IMR-90 (cell line): ENCODE data around the gene TBC1D1. TPM values are rescaled to one million over a fixed set of nuclear protein-coding genes. Genes with fewer than 3 reads are reported as not detected.
A peak's percentile ranks its signal among the peaks of the same experiment; 100 is the strongest.

ENCODE experiments used
- ATAC-seq: fragments of 200-7000 bp; cut with Tn5 transposase; 2 replicates; pipeline ENCODE4 v1.9.1; 2020; ENCODE audit warnings: low read depth, mild to moderate bottlenecking, moderate library complexity
- BruUV-seq: library from RNA; stranded (reverse); fragments of 400-500 nt; replicated peaks from 2 replicates; lab custom pipeline; 2021; lab: Mats Ljungman, UMichigan
- CTCF ChIA-PET: fragments of 300-600 bp; formaldehyde crosslinking; extraction: SDS; loops from one replicate; lab custom pipeline; 2021; ENCODE audit warnings: antibody characterized with exemption; lab: Yijun Ruan, JAX
- POLR2A ChIA-PET: fragments of 300-600 bp; sonication (Branson Sonifier 250); formaldehyde crosslinking; loops from one replicate; lab custom pipeline; 2022; ENCODE audit warnings: antibody characterized with exemption; ENCODE audit not compliant: unreplicated experiment; lab: Charles Lee
- DNase-seq: peaks from one replicate; pipeline ENCODE4 v3.0.0; 2013
- H2AFZ ChIP-seq: replicated peaks from 2 replicates; pipeline ENCODE3; 2013; ENCODE audit warnings: low read length, mild to moderate bottlenecking; ENCODE audit not compliant: poor library complexity
- H2AK5ac ChIP-seq: 2 replicates; pipeline ENCODE4 v1.6.1; 2013; ENCODE audit warnings: low read depth, low read length, inconsistent platforms
- H2AK9ac ChIP-seq: replicated peaks from 2 replicates; pipeline ENCODE3; 2013; ENCODE audit warnings: mild to moderate bottlenecking, low read depth, low read length, moderate library complexity; ENCODE audit not compliant: poor library complexity
- H2BK120ac ChIP-seq: 2 replicates; pipeline ENCODE4 v1.6.1; 2013; ENCODE audit warnings: low read depth, low read length, inconsistent platforms
- H2BK15ac ChIP-seq: 3 replicates; pipeline ENCODE4 v1.6.1; 2013; ENCODE audit warnings: low read depth, low read length, inconsistent platforms
- H2BK20ac ChIP-seq: 2 replicates; pipeline ENCODE4 v1.6.1; 2013; ENCODE audit warnings: low read depth, mild to moderate bottlenecking, inconsistent platforms, low read length, moderate library complexity
- H2BK5ac ChIP-seq: 2 replicates; pipeline ENCODE4 v1.6.1; 2013; ENCODE audit warnings: mild to moderate bottlenecking, low read depth, low read length, inconsistent platforms; ENCODE audit not compliant: poor library complexity, severe bottlenecking
- H3K14ac ChIP-seq: replicated peaks from 2 replicates; pipeline ENCODE4 v1.6.1; 2013; ENCODE audit warnings: low read depth, low read length, inconsistent platforms
- H3K18ac ChIP-seq: 2 replicates; pipeline ENCODE4 v1.6.1; 2013; ENCODE audit warnings: low read depth, low read length, control low read depth
- H3K23ac ChIP-seq: 2 replicates; pipeline ENCODE4 v1.6.1; 2013; ENCODE audit warnings: low read depth, low read length, inconsistent platforms
- H3K27ac ChIP-seq: 2 replicates; pipeline ENCODE4 v1.5.1; 2013; ENCODE audit warnings: mild to moderate bottlenecking, control low read depth, low read length; ENCODE audit not compliant: insufficient read depth
- H3K27me3 ChIP-seq: 2 replicates; pipeline ENCODE4 v1.6.1; 2013; ENCODE audit warnings: low read length; ENCODE audit not compliant: control insufficient read depth, insufficient read depth
- H3K36me3 ChIP-seq: 2 replicates; pipeline ENCODE4 v1.6.1; 2013; ENCODE audit warnings: low read length, mixed read lengths; ENCODE audit not compliant: control insufficient read depth, insufficient read depth
- H3K4ac ChIP-seq: 2 replicates; pipeline ENCODE4 v1.6.1; 2013; ENCODE audit warnings: low read depth, low read length, inconsistent platforms
- H3K4me1 ChIP-seq: 2 replicates; pipeline ENCODE4 v1.6.1; 2013; ENCODE audit warnings: low read length, mixed read lengths; ENCODE audit not compliant: control insufficient read depth, insufficient read depth
- H3K4me2 ChIP-seq: 2 replicates; pipeline ENCODE4 v1.6.1; 2013; ENCODE audit warnings: low read depth, mild to moderate bottlenecking, control low read depth, low read length, moderate library complexity
- H3K4me3 ChIP-seq: 2 replicates; pipeline ENCODE4 v1.5.1; 2013; ENCODE audit warnings: low read depth, mild to moderate bottlenecking, control low read depth, low read length, moderate library complexity; ENCODE audit not compliant: insufficient read depth
- H3K56ac ChIP-seq: 2 replicates; pipeline ENCODE4 v1.6.1; 2013; ENCODE audit warnings: low read length, inconsistent platforms; ENCODE audit not compliant: insufficient read depth; ENCODE audit errors: extremely low read depth
- H3K79me1 ChIP-seq, 2 experiments: 2 replicates each; pipeline ENCODE4 v1.6.1; 2013; ENCODE audit warnings: low read length in 2 of 2, inconsistent platforms in 1 of 2, low read depth in 1 of 2
- H3K9ac ChIP-seq: 2 replicates; pipeline ENCODE4 v1.6.1; 2013; ENCODE audit warnings: low read depth, low read length, control low read depth
- H3K9me1 ChIP-seq: 2 replicates; pipeline ENCODE4 v1.6.1; 2013; ENCODE audit warnings: low read length, inconsistent platforms; ENCODE audit not compliant: insufficient read depth
- H3K9me3 ChIP-seq: 2 replicates; pipeline ENCODE4 v1.6.1; 2013; ENCODE audit warnings: low read length; ENCODE audit not compliant: control insufficient read depth, insufficient read depth
- H4K20me1 ChIP-seq: 2 replicates; pipeline ENCODE4 v1.6.1; 2013; ENCODE audit warnings: low read length, inconsistent platforms; ENCODE audit not compliant: insufficient read depth
- H4K5ac ChIP-seq: 2 replicates; pipeline ENCODE4 v1.6.1; 2013; ENCODE audit warnings: mild to moderate bottlenecking, low read depth, low read length, control low read depth
- H4K8ac ChIP-seq, 2 experiments: 2 replicates each; pipeline ENCODE4 v1.6.1; 2013; ENCODE audit warnings: low read depth in 2 of 2, low read length in 2 of 2, control low read depth in 1 of 2, inconsistent platforms in 1 of 2
- H4K91ac ChIP-seq: 2 replicates; pipeline ENCODE4 v1.6.1; 2013; ENCODE audit warnings: low read depth, low read length, inconsistent platforms; ENCODE audit not compliant: insufficient read depth
- BHLHE40 ChIP-seq: fragments of 150-350 bp; IDR thresholded peaks from 2 replicates; pipeline ENCODE4 v1.6.1; 2016; ENCODE audit warnings: mild to moderate bottlenecking, low read depth, low read length
- CEBPB ChIP-seq: IDR thresholded peaks from 2 replicates; pipeline ENCODE4 v1.6.1; 2012; ENCODE audit warnings: low read depth, low read length, improper control_type of control experiment
- CHD1 ChIP-seq: IDR thresholded peaks from 2 replicates; pipeline ENCODE4 v1.6.1; 2012; ENCODE audit warnings: low read depth, low read length, improper control_type of control experiment
- CTCF ChIP-seq: conservative IDR thresholded peaks from 2 replicates; pipeline ENCODE4 v1.5.1; 2012; ENCODE audit warnings: mild to moderate bottlenecking, low read depth, low read length, improper control_type of control experiment
- ELK1 ChIP-seq: fragments of 150-350 bp; IDR thresholded peaks from 2 replicates; pipeline ENCODE4 v1.6.1; 2016; ENCODE audit warnings: low read depth, mild to moderate bottlenecking, low read length, moderate library complexity, borderline replicate concordance
- FOS ChIP-seq: fragments of 150-350 bp; IDR thresholded peaks from 2 replicates; pipeline ENCODE4 v1.6.1; 2016; ENCODE audit warnings: low read depth, low read length
- MAFK ChIP-seq: IDR thresholded peaks from 2 replicates; pipeline ENCODE4 v1.6.1; 2012; ENCODE audit warnings: low read depth, low read length, improper control_type of control experiment
- MAZ ChIP-seq: IDR thresholded peaks from 2 replicates; pipeline ENCODE4 v1.6.1; 2012; ENCODE audit warnings: low read depth, mild to moderate bottlenecking, low read length, improper control_type of control experiment, moderate library complexity, borderline replicate concordance
- MXI1 ChIP-seq: IDR thresholded peaks from 2 replicates; pipeline ENCODE4 v1.6.1; 2012; ENCODE audit warnings: low read depth, mild to moderate bottlenecking, low read length, moderate library complexity, borderline replicate concordance
- NFE2L2 ChIP-seq: fragments of 150-350 bp; IDR thresholded peaks from 2 replicates; pipeline ENCODE4 v1.6.1; 2016; ENCODE audit warnings: low read depth, mild to moderate bottlenecking, low read length
- POLR2A ChIP-seq: IDR thresholded peaks from 2 replicates; pipeline ENCODE4 v1.6.1; 2012; ENCODE audit warnings: mild to moderate bottlenecking, low read depth, low read length
- RAD21 ChIP-seq: IDR thresholded peaks from 2 replicates; pipeline ENCODE4 v1.6.1; 2012; ENCODE audit warnings: low read length, improper control_type of control experiment
- RCOR1 ChIP-seq: IDR thresholded peaks from 2 replicates; pipeline ENCODE4 v1.6.1; 2012; ENCODE audit warnings: mild to moderate bottlenecking, low read length, improper control_type of control experiment; ENCODE audit not compliant: insufficient replicate concordance
- RFX5 ChIP-seq: IDR thresholded peaks from 2 replicates; pipeline ENCODE4 v1.8.0; 2012; ENCODE audit warnings: low read depth, mild to moderate bottlenecking, low read length, moderate library complexity
- SMC3 ChIP-seq: fragments of 150-350 bp; IDR thresholded peaks from 2 replicates; pipeline ENCODE4 v1.6.1; 2016; ENCODE audit warnings: low read depth, mild to moderate bottlenecking, antibody characterized with exemption, low read length, moderate library complexity
- WGBS, 2 experiments: methylation state at CpG; one replicate each; pipeline versions ENCODE4 v1.1.5 to v1.1.7; 2013; ENCODE audit warnings: missing lambda C conversion rate in 2 of 2; ENCODE audit not compliant: insufficient read length in 1 of 2; ENCODE audit errors: extremely low coverage in 2 of 2; 5-methylcytosine and 5-hydroxymethylcytosine counted together
- dilution Hi-C: fragments of 300-500 bp; cut with HindIII; formaldehyde crosslinking; loops from one replicate; pipeline ENCODE4 v1.14.3; 2018; ENCODE audit warnings: low sequenced_read_pairs; ENCODE audit not compliant: unreplicated experiment
- in situ Hi-C: fragments of 300-500 bp; cut with MboI; formaldehyde crosslinking; loops from 3 replicates; pipeline ENCODE4 v1.14.3; 2019; ENCODE audit warnings: low sequenced_read_pairs, inconsistent platforms, mixed read lengths
- intact Hi-C: fragments of 100-400 bp; cut with micrococcal nuclease; formaldehyde crosslinking; loops from 2 replicates; pipeline ENCODE4 v1.10.0; 2022
- polyA plus RNA-seq, 3 experiments: library from polyadenylated mRNA; depleted of rRNA; stranded (reverse); fragments of >200 nt; gene quantifications; 2 replicates each; pipeline ENCODE4 v1.2.3, GENCODE V29; 2012; ENCODE audit warnings: low replicate concordance in 1 of 3
- total RNA-seq: library from RNA; depleted of rRNA; stranded (reverse); fragments of >200 nt; gene quantifications from 2 replicates; pipeline ENCODE4 v1.2.3, GENCODE V29; 2012
- TF ChIP-seq, protein P1 (sequence below): fragments of 150-350 bp; IDR thresholded peaks from 2 replicates; pipeline ENCODE4 v1.6.1; 2017; ENCODE audit warnings: mild to moderate bottlenecking, antibody characterized with exemption, low read length, low read depth

The TBC1D1 gene
- total and polyA plus RNA-seq, 2 of the 4 experiments (the other 2 are of a cell fraction), result 42.4 to 104 TPM

- Histone ChIP-seq H2AFZ (no peak overlapping the region), H3K79me1 (no peaks in the 10 kb centered on the region; a peak in 1 of 4 replicates), H3K9me1 (peaks cover 14% of the 10 kb centered on the region), H3K4me1 (peaks cover 16% of the 10 kb centered on the region), H3K27ac (no peak overlapping the region), H2BK20ac (peak overlapping the region; percentile 71; the same call in 1 of the 2 replicates), H2BK5ac (no peak overlapping the region), H4K5ac (no peak overlapping the region), H3K23ac (no peak overlapping the region), H4K91ac (peak overlapping the region; percentile 24; the same call in 1 of the 2 replicates), H3K4me3 (no peak overlapping the region), H3K56ac (no peak overlapping the region), H3K18ac (no peak overlapping the region; the same call in 1 of the 2 replicates), H4K8ac (no peak overlapping the region), H3K9me3 (no peaks in the 10 kb centered on the region), H2BK15ac (0 out of 3 replicates have a peak overlapping the region, but pooled peaks have one; percentile 17), H3K36me3 (no peaks in the 10 kb centered on the region), H3K9ac (no peak overlapping the region), H3K14ac (0 out of 2 replicates have a peak overlapping the region, but pooled peaks have one; percentile 44), H3K4me2 (no peak overlapping the region), H2BK120ac (no peak overlapping the region), H2AK9ac (peak overlapping the region; percentile 13), H2AK5ac (peak overlapping the region; percentile 53), H3K4ac (peak overlapping the region; percentile 26; the same call in 1 of the 2 replicates), H3K27me3 (no peaks in the 10 kb centered on the region), H4K20me1 (no peaks in the 10 kb centered on the region)
- TF ChIP-seq POLR2A, result no peak
- no peak for TF ChIP-seq ELK1
- no peak for TF ChIP-seq MAZ
- TF ChIP-seq CHD1, result no peak
- no peak for TF ChIP-seq BHLHE40
- no peak for TF ChIP-seq MAFK
- TF ChIP-seq RCOR1, result no peak
- TF ChIP-seq NFE2L2, result no peak
- TF ChIP-seq RAD21, result no peak
- TF ChIP-seq CEBPB, result no peak
- no peak for TF ChIP-seq SMC3
- no peak for TF ChIP-seq FOS
- TF ChIP-seq, protein P1, sequence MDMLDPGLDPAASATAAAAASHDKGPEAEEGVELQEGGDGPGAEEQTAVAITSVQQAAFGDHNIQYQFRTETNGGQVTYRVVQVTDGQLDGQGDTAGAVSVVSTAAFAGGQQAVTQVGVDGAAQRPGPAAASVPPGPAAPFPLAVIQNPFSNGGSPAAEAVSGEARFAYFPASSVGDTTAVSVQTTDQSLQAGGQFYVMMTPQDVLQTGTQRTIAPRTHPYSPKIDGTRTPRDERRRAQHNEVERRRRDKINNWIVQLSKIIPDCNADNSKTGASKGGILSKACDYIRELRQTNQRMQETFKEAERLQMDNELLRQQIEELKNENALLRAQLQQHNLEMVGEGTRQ, result no peak
- no peak for TF ChIP-seq RFX5
- no peak for TF ChIP-seq CTCF
- no peak for TF ChIP-seq MXI1
- dilution Hi-C loops, result no loop called here
- DNase-seq, result no peak
- intact Hi-C loops, result no loop called here
- WGBS, 2 experiments, result 100% methylated on average over 1 of the region's 1 CpG; no CpG with 5 or more reads in 1 of the 2 experiments
- ChIA-PET POLR2A (no interaction called here), CTCF (no interaction called here)
- no TSS peak for BruUV-seq
- in situ Hi-C loops, result no loop called here
- no peak for ATAC-seq
Measured at GRCh38 chr4:38157592-38157991, 266.7 kb downstream of the TBC1D1 start.
